SKM-1 (cell line): ENCODE data around the gene ARMC9.
"Not testable (repeated sequence)": the region's sequence is repeated elsewhere in the genome, so short reads cannot be mapped to it uniquely, and the experiment has no call there.

Source experiments
- DNase-seq: peaks from one replicate; lab custom pipeline; 2025; ENCODE audit not compliant: unreplicated experiment; lab: John Stamatoyannopoulos, UW

Gene ARMC9

DNA sequence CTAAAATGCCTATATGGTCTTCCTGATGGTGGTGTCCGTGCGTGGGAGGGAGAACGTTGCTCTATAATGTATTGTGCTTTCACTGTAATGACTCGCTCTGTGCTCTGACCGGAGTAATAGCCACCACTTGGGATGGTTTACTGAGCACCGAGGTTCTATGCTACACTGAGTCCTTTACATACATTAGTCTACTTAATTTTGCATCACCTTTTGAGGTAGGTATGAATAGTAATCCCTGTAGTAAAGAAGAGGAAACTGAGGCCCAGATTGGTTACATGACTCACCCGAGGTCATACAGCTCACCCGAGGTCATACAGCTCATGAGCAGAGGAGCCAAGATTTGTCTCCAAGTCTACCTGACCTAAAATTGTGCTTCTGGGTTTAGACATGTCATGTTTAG is 79.5 kb downstream of the ARMC9 start:
- no peak for DNase-seq

DNA sequence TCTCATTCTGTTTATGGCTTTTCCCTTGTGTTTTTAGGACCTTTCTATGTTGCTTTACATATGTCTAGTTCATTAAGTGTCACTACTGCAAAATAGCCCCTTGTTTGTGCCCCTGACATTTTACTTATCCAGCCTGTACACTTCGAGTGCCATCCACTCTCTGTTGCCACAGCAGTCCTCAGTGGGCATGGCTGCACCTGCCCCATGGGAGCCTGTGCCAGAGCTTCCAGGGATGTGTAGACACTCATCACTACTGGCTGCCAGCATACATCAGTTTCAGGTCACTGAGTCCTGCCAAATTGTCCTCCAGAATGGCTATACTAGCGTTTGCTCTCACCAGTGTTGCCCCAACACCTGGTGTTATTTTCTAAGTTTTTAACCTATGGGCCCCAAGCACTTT is 80.4 kb downstream of the ARMC9 start:
- no peak for DNase-seq

DNA sequence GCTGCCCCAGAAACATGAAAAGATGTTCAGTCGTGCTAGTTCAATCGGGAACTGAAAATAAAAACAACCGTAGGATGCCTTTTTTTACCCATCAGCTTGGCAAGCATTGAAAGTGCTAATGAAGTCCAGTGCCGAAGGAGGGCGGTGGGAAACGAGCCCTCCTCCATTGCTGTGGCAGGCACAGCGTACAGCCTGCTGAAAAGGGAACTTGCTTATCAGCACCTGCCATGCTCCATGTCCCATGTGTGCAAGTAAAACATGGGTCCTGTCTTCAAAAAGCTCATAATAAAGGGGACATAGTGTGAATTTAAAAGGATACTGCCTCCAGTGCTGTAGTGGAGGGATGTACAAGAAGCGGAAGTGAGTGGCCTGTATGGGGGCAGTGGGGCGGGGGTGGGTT is 82.4 kb downstream of the ARMC9 start:
- no peak for DNase-seq

DNA sequence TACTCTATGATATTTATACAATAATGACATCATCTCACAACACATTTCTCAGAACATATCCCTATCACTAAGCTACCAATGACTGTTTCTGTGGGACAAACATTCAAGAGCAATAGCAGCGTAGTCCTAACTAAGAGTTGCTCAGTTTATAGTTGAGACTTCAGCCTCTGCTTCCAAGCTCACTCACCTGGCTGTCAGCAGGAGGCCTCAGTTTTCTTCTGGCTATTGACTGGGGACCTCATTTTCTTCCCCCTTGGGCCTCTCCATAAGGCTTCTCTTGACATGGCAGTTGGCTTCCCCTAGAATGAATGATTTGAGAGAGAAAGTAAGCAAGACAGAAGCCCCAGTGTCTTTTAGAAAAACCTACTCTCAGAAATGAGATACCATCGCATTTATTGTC is 85.9 kb downstream of the ARMC9 start:
- DNase-seq, result no peak

DNA sequence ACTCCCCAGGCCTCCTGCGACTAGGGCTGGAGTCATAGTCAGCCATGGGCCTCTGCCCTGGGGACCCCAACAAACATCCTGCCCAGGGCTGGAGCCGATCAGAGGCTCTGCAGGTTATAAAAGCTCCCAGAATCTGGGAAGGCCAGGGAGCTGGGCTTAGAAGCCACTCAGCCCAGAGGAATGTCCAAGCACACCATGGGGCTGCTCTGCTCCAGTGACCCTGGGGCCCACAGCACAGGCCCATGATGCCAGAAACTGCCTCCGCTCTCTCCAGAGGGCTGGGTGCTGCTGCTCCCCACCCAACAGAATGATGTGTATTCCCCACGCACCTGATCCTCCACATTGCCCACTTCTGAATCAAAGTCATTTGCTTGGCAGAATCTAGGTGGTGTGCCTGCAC is 88.5 kb downstream of the ARMC9 start:
- DNase-seq, result no peak

DNA sequence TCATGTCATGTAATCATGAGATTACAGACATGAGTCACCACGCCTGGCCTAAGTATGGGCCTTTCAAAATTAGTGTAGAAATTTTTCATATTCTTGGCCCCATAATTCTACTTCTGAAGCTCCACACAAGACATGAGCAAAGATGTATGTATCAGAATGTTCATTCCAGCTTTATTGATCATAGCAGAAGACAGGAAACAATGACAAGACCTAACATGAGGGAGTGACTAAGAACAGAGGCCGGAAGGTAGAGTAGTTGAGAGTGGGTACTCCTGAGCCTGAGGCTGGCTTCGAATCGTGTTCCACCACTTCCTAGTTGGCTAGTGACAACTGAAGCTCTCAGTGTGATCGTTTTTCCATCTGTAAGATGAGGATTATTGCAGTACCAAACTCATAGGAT is 89.3 kb downstream of the ARMC9 start:
- no peak for DNase-seq

DNA sequence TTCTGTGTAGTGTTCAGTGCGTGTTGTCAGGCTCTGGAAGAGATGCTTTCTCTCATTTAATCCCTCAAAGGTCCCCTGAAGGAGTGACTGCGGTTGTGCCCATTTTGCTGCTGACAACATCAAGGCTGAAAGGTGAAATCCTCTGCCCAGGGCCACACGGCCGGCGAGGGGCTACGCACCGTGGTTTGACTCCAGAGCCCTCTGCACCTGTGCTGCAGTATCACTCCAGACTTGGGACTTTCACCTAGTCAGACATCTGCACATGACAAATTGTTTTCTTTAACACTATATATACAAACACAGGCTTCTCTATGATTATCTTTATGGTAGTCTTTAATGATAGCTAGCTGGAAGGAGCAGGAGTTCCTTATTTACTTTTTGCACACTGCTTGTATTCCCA is 90.2 kb downstream of the ARMC9 start:
- no peak for DNase-seq

DNA sequence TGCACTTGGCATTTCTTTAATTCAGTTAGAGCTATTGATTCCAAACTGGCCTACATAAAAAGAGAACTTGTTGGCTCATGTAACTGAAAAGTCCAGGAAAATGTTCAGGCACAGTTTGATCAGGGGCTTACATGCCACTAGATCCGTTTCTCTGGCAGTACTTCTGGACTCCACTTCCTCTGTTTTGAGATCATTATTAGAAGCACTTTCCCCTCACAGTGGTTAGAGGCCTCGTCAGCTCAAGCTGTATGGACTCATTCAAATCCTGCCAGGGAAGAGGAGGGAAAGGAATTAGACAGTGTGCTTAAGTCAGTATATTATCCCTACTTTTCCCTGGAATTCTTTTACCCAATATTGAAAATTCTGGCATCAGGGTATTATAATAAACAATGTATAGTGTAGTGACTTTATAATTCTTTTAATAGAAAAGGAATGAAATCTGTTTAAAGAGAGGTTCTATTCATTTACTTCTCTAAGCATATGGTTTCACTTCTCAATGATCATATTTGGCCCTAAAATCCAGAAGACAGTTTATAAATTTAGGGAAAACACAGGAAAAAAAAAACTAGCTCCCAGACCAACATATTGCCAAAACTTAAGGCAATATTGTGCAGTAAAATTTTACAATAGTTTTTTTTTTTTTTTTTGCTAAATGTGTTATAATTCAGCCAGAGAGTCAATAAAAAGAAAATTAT is 92.0 kb downstream of the ARMC9 start:
- no peak for DNase-seq

DNA sequence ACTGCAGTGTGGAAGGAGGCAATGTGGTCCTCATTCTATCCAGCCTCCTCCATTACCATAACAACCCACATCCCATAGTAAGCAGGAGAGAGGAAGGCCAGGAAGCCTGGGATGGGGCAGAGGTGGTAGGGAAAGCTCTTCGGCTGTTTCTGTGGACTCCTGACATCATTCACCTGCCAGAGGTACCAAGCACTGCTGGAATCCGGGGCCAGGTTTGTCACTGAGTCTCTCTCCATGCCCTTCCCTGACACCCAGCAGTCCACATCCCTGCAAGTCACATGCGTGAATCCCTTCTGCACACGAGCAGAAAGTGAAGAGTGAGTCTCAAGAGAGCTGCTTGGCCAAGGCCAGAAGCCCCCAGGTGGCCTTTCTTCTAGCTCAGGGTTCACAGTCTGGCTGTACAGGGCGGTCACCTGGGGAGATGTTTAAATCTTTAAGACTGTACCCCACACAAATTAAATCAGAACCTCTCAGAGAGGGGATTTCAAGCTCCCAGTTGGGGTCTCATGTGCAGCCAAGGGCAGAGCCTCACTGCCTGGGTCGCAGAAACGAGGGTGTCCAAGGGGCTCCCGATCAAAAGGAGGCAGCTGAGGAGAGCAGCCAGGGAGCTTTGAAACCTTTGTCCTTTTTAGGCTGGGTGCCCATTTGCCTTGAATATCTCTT is 94.2 kb downstream of the ARMC9 start:
- DNase-seq, result no peak

DNA sequence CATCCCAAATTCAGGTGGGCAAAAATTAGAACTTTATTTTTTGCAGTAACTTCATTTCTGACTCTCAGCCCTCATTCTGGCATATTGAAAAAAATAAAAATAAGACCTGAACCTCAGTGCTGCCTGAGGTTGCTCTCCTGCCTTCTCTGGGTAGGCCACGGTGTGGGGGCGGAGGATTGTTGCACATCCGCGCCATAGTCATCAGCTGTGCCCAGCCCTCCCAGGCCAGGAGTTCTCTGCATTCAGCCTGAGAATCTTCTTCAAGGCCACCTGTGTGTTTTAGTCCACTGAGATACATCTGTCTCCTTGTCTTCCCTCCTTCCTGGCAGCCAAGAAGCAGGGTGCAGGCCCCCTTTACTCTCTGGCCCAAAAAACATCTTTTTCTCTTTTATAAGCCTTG is 94.7 kb downstream of the ARMC9 start:
- no peak for DNase-seq

DNA sequence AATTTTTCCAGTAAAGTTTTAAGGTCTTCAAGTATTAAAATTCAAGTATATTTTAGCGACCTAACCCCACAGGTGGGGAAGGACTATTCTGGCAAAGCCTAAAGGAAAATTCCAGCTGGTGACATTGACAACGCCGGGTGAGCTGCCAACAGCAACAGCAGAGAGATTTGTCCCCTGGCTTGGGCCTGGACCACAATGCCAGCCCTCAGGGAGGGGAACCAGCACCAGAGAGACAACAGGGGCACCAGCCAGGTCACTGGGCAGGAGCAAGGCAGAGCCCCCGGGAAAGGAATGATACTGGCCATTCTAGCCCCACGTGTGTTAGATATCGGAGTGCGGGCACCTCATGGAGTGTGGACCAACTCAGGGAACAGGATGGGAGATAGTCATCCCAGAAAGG is 95.7 kb downstream of the ARMC9 start:
- no peak for DNase-seq

DNA sequence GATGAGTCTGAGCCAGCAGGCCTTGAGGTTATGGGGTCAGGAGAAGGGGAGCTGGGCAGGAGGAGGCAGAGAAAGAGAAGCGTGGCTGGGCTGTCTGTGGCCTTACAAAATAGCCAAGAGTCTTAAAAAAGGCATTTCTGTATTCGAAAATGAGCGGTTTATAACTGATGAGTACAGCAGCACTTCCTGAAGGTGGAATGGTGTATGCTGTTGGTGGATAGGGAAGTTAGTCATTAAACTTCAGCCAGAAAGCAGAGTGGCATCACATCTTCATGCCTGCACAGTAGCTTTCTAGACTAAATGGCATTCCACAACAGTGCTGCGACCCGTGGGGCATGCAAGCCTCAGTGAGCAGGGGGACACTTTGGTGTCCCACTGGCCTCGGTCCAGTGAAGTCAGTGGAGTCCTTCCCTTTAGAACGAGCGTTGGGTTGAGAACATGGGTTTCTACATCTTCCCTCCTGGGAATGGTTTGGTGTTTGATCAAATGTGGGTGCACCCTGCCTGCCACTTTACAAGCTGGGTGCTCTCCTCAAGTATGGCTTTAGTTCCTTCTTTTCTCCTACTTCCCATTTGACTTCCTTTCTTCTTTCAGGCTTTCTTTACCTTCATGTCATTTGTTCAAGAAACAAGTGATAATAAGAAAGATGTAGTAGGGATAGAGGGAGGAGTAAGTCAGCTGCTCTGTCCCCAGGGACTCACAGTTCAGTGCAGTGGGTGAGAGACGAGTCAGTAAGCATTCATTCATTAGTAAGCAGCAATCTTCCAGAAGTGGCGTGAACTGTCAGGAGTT is 96.3 kb downstream of the ARMC9 start:
- DNase-seq, result peak; percentile 28

DNA sequence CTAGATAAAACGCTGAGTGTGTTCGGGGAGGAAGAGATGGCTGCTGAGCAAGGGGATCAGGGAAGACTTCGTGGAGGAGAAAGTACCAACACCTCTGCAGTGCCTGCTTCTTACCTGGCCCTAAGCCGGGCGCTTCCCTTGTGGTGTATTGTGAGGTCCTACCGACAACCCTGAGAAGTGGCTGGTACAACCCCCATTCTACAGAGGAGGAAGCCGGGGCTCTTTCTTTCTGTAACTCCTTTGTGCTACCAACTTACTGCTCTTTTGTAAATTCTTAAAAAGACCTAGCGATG is 96.9 kb downstream of the ARMC9 start:
- DNase-seq, result no peak

DNA sequence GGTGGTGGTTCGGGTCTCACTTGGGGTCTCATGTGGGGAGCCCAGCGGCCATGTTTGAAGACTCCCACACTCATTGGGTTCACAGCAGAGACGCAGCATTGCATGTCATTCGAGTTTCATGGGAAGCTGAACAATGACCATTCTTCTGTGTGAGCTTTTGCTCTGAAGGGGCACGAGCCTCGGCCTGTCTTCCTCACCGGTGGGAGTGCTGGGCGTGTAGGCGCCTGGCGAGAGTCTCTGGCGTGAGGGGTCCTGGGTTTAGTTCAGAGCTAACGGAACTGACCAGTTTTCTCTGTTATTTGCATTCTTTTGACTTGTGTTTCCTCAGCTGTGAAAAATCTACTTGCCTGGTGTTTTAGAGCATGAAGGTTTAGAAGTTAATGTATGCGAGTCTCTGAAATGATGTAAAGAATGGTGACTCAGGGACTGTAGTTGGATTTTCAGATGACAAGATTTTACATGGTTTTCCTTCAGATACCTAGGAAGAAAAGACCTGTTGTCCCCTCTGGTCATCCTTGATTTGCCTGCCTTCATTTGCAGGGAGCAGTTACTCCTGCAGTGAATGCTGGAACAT is 98.1 kb downstream of the ARMC9 start:
- DNase-seq, result no peak

DNA sequence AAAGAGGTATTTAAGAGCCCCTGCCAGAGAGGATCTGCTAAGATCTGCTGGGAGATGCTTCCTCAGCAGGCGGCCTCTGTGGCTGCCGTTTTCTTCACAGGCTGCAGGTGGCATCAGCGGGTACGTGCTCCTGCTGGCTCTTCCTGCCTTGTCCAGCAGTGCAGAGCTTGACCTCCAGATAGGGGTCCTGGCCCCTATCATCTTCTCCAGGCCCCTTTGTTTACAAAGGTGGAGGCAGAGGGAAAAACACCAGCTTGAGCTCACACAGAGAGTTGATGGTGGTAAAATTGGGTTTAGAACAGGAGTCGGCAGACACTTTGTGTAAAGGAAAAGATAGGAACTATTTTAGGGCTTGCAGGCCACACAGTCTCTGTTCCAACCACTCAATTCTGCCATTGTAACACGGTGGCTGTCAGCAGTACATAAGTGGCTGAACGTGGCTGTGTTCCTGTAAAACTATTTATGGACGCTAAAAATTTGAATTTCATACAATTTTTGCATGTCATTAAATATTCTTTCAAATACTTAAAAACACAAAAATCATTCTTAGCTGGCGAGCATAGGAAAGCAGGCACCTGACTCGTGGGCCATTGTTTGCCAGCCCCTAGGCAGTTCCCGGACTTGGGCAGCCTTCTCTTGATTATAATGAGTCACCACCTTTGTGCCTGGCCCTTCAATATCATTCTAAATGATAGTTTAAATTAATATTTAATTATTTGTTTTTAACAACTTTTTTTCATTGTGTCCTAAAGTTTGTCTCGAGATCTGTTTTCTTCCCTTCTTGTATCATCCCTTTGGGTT is 98.9 kb downstream of the ARMC9 start:
- peak; percentile 44 for DNase-seq

DNA sequence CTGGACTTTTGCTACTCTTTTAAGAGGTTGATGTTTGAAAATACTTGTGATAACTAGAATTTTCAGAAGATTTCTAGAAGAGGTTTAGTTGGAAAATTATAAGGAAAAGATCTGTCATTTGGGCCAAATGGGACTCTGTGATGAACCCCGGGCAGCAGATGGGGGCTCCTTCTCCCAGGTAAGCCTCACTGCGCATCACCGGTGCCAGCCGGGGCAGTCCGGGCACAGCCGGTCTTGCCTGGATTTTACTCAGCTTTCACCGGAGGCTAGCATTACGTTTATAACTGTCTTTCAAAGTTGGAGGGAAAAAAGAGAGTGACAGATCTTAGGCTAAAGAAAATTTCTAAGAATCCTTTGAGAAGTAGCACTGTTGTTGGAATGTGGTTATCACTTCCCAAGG is 99.7 kb downstream of the ARMC9 start:
- no peak for DNase-seq

DNA sequence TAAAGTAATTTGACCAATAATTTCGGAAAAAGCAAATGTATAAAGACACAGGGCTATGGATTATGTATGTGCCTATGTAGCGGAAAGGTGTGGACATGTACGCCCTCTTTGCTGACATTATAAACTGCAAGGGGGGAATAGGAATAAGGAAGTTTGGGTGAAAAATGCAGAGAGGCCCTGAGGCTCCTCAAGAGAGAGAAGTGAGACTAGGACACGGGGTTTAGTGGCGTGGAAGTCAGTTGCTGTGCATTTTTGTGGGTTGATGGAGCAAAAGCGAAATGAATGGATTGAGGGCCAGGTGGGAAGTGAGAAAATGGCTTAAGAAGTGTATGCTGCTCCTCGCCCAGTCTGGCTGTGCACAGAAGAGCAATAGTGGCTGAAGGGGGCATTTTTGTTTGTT is 100.8 kb downstream of the ARMC9 start:
- peak; percentile 73 for DNase-seq

DNA sequence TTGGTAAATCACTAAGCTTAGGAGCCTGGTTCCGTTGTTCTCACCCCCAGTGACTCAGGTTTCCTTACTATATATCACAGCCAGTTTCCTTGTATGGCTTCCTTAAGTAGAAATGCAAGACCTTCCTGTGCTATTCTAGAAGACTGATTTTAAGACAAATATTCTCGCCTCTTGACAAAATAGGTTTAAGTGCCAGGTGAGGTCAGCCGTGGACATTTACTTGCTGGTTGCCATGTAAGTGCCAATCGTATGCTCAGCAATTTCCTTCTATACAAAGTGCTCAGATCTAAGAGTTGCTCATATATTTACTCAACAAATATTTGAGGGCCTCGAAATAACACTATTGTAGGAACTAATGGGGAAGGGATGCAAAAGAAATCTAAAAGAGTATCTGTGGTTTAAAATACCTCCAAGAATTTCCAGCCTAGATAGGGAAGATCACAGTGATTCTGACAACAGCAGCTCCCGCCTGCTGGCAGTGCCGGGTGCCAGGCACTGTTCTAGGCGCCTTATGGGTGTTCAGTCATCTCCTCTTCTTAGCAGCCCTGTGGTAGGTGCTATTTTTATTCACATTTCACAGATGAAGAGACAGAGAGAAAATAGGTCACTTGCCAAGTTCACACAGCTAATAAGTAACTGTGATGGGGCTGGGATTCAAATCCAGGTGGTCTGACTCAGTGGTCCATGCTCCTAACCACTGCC is 101.7 kb downstream of the ARMC9 start:
- no peak for DNase-seq

DNA sequence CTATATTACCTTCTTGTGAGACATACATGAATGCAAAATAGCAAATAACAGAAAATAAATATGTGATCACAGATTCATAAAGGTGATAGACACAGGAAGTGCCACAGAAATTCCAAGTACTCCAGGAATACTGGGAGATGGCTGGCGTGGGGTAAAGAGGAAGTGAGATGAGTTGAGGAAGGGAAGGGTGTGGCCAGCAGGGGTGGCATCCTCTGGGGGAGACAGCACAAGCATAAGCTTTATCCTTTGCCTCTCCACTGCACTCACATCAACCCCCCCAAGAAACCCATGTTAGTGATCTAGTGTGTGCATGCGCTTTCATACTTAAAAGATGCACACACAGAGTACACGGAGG is 102.3 kb downstream of the ARMC9 start:
- no peak for DNase-seq

DNA sequence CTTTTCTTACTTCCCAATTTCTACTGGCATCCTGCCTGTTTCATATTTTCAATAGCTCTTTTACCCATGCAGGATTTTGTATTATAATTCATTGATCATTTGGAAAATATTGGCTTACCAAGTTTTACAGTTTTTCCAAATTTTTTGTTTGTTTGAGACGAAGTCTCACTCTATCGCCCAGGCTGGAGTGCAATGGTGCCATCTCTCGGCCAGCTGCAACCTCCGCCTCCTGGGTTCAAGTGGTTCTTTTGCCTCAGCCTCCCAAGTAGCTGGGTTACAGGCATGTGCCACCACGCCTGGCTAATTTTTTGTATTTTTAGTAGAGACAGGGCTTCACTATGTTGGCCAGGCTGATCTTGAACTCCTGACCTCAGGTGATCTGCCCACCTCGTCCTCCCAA is 105.8 kb downstream of the ARMC9 start:
- DNase-seq, result not testable (repeated sequence)

DNA sequence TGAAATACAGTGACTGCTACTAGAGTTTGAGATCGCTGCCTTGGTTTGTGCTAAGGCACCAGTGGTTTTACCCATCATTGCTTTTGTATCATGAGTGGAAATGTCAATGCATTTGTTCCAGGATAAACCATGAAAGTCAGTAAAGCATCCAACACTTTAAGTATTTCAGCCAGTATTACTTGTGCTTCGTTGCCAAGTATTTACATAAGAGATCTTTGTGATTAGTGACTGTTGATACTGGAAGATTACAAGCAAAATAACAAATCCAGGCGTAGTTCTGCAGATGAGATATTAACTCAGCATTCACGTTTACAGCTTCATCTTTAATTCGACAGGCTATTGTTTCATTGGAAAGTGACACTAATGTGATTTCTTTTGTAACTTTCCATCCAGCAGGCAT is 106.8 kb downstream of the ARMC9 start:
- no peak for DNase-seq
